ENCODE data around the gene AK2. TPM values are rescaled to one million over a fixed set of nuclear protein-coding genes. Genes with fewer than 3 reads are reported as not detected.

The AK2 gene
- total and polyA plus RNA-seq, 10 of the 15 experiments (the other 5 are each of a cell fraction or from before 2014, with no cell fraction given), result 52.3 to 500 (median 278) TPM

GRCh38 chr1:32977546-32978087 is 59.1 kb downstream of the AK2 start:
- H3K79me2 ChIP-seq (ENCODE audit: control insufficient read depth, insufficient read depth, low read length), result no peaks in the 10 kb centered on the region
- in situ Hi-C loops (cut with MboI) (no loop called here), intact Hi-C loops (cut with micrococcal nuclease; ENCODE audit: unreplicated experiment) (no loop called here)
- peaks cover 1 to 2% of the 10 kb centered on the region in 2 experiments; a peak in 2 of 4 replicates for H3K27me3 ChIP-seq (replicated peaks in 1 of 2; ENCODE audit: control insufficient read depth in 2 of 2, insufficient read depth in 2 of 2, low read length in 1 of 2)
- H3K36me3 ChIP-seq (ENCODE audit: control insufficient read depth in 2 of 2, insufficient read depth in 2 of 2, low read length in 1 of 2), result no peaks in the 10 kb centered on the region
- no peak overlapping the region for H3K4me3 ChIP-seq
- H3K4me2 ChIP-seq (ENCODE audit: control insufficient read depth, insufficient read depth), result no peak overlapping the region
- FAIRE-seq, result no peak
- H3K9ac ChIP-seq (ENCODE audit: control insufficient read depth, insufficient read depth, low read length), result no peak overlapping the region
- POLR2A ChIA-PET, result interaction anchor here (0.5 to 1.8 kb wide), 4 partner anchors 9 to 79 kb away, joined by 3 to 7 read pairs (median 4); partner anchors contain the start of gene RNF19B
- peaks cover 28% of the 10 kb centered on the region for H3K4me1 ChIP-seq (ENCODE audit: control insufficient read depth, insufficient read depth, low read length)
- H3K27ac ChIP-seq (ENCODE audit: control insufficient read depth, insufficient read depth), result no peak overlapping the region
- DNase-seq (ENCODE audit: low read depth, low spot score), result no peak
- ATAC-seq, result no peak
- H4K20me1 ChIP-seq (ENCODE audit: control insufficient read depth, insufficient read depth), result no peaks in the 10 kb centered on the region
- CTCF ChIA-PET, result interaction anchor here (0.7 to 0.9 kb wide), 2 partner anchors 8 to 10 kb away, joined by 3 read pairs; no protein-coding TSS in a partner anchor
- SMC1A ChIA-PET (ENCODE audit: uncharacterized antibody, unreplicated experiment), result interaction anchor here (1.0 to 1.4 kb wide), 3 partner anchors 8 to 14 kb away, joined by 3 to 5 read pairs (median 4); partner anchors contain the start of gene RNF19B
- RAD21 ChIA-PET (ENCODE audit: unreplicated experiment), result interaction anchor here (1.9 kb wide), 1 partner anchor 15 kb away, joined by 4 read pairs; no protein-coding TSS in a partner anchor
- BruUV-seq (replicated peaks), result no TSS peak
- no peak overlapping the region for H2AFZ ChIP-seq (ENCODE audit: control insufficient read depth, low read depth, low read length)
- H3K9me3 ChIP-seq (replicated peaks; ENCODE audit: control insufficient read depth, insufficient read depth, low read length), result no peaks in the 10 kb centered on the region; the same call in 2 of the 3 replicates
- WGBS (ENCODE audit: insufficient coverage, insufficient replicate concordance, low lambda C conversion rate, missing lambda C conversion rate), result 93% methylated on average over 4 of the region's 4 CpGs
- TF ChIP-seq JUNB (IDR thresholded peaks at IDR 0.05), result no peak
- TF ChIP-seq ZNF217 (IDR thresholded peaks at IDR 0.05), result no peak
- TF ChIP-seq TAF1 (IDR thresholded peaks at IDR 0.05; ENCODE audit: borderline replicate concordance, low read depth, low read length), result no peak
- TF ChIP-seq REST (IDR thresholded peaks at IDR 0.05; ENCODE audit: low read depth, low read length), result no peak
- TF ChIP-seq NFIC (IDR thresholded peaks at IDR 0.05; ENCODE audit: low read depth, low read length), result no peak
- no peak for TF ChIP-seq ELK1 (IDR thresholded peaks at IDR 0.05; ENCODE audit: low read depth, low read length)
- no peak for TF ChIP-seq ZZZ3 (IDR thresholded peaks at IDR 0.05; ENCODE audit: control insufficient read depth, insufficient read length, low read depth)
- no peak for TF ChIP-seq NR2C1 (IDR thresholded peaks at IDR 0.05)
- TF ChIP-seq MAX (IDR thresholded peaks at IDR 0.05; ENCODE audit: low read depth, low read length), result no peak
- TF ChIP-seq SMAD5 (IDR thresholded peaks at IDR 0.05; ENCODE audit: low read depth), result no peak
- no peak for TF ChIP-seq ZNF207 (IDR thresholded peaks at IDR 0.05; ENCODE audit: borderline replicate concordance)
- no peak for TF ChIP-seq PRDM15 (CRISPR knock-in tag; IDR thresholded peaks at IDR 0.05)
- TF ChIP-seq HSF1 (IDR thresholded peaks at IDR 0.05; ENCODE audit: low read depth, low read length), result no peak
- TF ChIP-seq LARP7 (IDR thresholded peaks at IDR 0.05), result no peak
